ENCODE measurements around the gene SPATA17. TPM values are rescaled to one million over a fixed set of nuclear protein-coding genes. Genes with fewer than 3 reads are reported as not detected.

Gene SPATA17
- total and polyA plus RNA-seq, 2 of the 8 experiments (the other 6 are each of a cell fraction or from before 2014, with no cell fraction given): 0.17 to 0.48 TPM

DNA sequence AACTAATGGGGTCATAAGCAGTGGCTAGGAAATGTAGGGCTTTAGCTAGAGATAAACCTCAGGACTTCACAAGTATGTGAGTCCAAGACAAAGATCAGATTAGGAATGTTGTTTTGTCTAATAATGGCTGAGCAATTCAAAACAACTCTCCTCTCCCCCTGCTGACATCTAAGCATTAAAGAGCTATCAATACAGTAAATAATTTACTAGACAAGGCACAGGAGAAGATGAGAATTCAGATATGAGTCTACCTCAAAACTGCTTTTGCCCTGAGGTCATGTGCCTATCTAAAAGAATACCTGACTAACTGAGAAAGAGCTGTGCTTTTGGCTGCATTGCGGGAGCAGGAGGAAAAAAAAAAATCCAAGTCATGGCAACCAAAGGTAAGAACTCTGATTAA is 86.8 kb downstream of the SPATA17 start (continued):
- TF ChIP-seq, protein P1, sequence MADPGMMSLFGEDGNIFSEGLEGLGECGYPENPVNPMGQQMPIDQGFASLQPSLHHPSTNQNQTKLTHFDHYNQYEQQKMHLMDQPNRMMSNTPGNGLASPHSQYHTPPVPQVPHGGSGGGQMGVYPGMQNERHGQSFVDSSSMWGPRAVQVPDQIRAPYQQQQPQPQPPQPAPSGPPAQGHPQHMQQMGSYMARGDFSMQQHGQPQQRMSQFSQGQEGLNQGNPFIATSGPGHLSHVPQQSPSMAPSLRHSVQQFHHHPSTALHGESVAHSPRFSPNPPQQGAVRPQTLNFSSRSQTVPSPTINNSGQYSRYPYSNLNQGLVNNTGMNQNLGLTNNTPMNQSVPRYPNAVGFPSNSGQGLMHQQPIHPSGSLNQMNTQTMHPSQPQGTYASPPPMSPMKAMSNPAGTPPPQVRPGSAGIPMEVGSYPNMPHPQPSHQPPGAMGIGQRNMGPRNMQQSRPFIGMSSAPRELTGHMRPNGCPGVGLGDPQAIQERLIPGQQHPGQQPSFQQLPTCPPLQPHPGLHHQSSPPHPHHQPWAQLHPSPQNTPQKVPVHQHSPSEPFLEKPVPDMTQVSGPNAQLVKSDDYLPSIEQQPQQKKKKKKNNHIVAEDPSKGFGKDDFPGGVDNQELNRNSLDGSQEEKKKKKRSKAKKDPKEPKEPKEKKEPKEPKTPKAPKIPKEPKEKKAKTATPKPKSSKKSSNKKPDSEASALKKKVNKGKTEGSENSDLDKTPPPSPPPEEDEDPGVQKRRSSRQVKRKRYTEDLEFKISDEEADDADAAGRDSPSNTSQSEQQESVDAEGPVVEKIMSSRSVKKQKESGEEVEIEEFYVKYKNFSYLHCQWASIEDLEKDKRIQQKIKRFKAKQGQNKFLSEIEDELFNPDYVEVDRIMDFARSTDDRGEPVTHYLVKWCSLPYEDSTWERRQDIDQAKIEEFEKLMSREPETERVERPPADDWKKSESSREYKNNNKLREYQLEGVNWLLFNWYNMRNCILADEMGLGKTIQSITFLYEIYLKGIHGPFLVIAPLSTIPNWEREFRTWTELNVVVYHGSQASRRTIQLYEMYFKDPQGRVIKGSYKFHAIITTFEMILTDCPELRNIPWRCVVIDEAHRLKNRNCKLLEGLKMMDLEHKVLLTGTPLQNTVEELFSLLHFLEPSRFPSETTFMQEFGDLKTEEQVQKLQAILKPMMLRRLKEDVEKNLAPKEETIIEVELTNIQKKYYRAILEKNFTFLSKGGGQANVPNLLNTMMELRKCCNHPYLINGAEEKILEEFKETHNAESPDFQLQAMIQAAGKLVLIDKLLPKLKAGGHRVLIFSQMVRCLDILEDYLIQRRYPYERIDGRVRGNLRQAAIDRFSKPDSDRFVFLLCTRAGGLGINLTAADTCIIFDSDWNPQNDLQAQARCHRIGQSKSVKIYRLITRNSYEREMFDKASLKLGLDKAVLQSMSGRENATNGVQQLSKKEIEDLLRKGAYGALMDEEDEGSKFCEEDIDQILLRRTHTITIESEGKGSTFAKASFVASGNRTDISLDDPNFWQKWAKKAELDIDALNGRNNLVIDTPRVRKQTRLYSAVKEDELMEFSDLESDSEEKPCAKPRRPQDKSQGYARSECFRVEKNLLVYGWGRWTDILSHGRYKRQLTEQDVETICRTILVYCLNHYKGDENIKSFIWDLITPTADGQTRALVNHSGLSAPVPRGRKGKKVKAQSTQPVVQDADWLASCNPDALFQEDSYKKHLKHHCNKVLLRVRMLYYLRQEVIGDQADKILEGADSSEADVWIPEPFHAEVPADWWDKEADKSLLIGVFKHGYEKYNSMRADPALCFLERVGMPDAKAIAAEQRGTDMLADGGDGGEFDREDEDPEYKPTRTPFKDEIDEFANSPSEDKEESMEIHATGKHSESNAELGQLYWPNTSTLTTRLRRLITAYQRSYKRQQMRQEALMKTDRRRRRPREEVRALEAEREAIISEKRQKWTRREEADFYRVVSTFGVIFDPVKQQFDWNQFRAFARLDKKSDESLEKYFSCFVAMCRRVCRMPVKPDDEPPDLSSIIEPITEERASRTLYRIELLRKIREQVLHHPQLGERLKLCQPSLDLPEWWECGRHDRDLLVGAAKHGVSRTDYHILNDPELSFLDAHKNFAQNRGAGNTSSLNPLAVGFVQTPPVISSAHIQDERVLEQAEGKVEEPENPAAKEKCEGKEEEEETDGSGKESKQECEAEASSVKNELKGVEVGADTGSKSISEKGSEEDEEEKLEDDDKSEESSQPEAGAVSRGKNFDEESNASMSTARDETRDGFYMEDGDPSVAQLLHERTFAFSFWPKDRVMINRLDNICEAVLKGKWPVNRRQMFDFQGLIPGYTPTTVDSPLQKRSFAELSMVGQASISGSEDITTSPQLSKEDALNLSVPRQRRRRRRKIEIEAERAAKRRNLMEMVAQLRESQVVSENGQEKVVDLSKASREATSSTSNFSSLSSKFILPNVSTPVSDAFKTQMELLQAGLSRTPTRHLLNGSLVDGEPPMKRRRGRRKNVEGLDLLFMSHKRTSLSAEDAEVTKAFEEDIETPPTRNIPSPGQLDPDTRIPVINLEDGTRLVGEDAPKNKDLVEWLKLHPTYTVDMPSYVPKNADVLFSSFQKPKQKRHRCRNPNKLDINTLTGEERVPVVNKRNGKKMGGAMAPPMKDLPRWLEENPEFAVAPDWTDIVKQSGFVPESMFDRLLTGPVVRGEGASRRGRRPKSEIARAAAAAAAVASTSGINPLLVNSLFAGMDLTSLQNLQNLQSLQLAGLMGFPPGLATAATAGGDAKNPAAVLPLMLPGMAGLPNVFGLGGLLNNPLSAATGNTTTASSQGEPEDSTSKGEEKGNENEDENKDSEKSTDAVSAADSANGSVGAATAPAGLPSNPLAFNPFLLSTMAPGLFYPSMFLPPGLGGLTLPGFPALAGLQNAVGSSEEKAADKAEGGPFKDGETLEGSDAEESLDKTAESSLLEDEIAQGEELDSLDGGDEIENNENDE (IDR thresholded peaks at IDR 0.05; ENCODE audit: insufficient replicate concordance, low read length): no peak

All from H1 (cell line).